Glutamatergic neuron (in vitro differentiated cells): Measurements from ENCODE around the gene PPP5C. TPM values are rescaled to one million over a fixed set of nuclear protein-coding genes. Genes with fewer than 3 reads are reported as not detected.

ENCODE experiments used
- DNase-seq: peaks from one replicate; pipeline ENCODE4 v3.0.0; 2022
- H3K27ac Mint-ChIP-seq: one replicate; pipeline ENCODE4 v1.8.0; 2020; ENCODE audit warnings: mild to moderate bottlenecking, mixed read lengths, inconsistent platforms; ENCODE audit not compliant: unreplicated experiment
- H3K27me3 Mint-ChIP-seq: one replicate; pipeline ENCODE4 v1.8.0; 2020; ENCODE audit warnings: mild to moderate bottlenecking, moderate library complexity, mixed read lengths, inconsistent platforms; ENCODE audit not compliant: unreplicated experiment
- H3K36me3 Mint-ChIP-seq: one replicate; pipeline ENCODE4 v1.8.0; 2020; ENCODE audit warnings: mild to moderate bottlenecking, mixed read lengths, inconsistent platforms; ENCODE audit not compliant: unreplicated experiment
- H3K4me1 Mint-ChIP-seq: one replicate; pipeline ENCODE4 v1.8.0; 2020; ENCODE audit warnings: mild to moderate bottlenecking, low read depth, mixed read lengths, inconsistent platforms; ENCODE audit not compliant: unreplicated experiment
- H3K4me3 Mint-ChIP-seq: one replicate; pipeline ENCODE4 v1.8.0; 2020; ENCODE audit warnings: mild to moderate bottlenecking, mixed read lengths, inconsistent platforms; ENCODE audit not compliant: unreplicated experiment
- H3K9me3 Mint-ChIP-seq: one replicate; pipeline ENCODE4 v1.8.0; 2020; ENCODE audit warnings: mild to moderate bottlenecking, moderate library complexity, mixed read lengths, inconsistent platforms; ENCODE audit not compliant: unreplicated experiment
- CTCF ChIP-seq: fragments of 200-600 bp; sonication (generic); IDR thresholded peaks from one replicate; pipeline ENCODE4 v1.5.0; 2021; ENCODE audit not compliant: partially characterized antibody, unreplicated experiment
- total RNA-seq: library from RNA; stranded (reverse); fragmentation: NEBNext Ultra II Directional; extraction: Animal tissue kit (Norgen Biotek cat#: 25700); gene quantifications from one replicate; pipeline ENCODE4 v1.2.1, GENCODE V29; 2021; ENCODE audit not compliant: unreplicated experiment

The PPP5C gene
- total RNA-seq, 1 donor from 2014 or later = 85.8 TPM

DNA sequence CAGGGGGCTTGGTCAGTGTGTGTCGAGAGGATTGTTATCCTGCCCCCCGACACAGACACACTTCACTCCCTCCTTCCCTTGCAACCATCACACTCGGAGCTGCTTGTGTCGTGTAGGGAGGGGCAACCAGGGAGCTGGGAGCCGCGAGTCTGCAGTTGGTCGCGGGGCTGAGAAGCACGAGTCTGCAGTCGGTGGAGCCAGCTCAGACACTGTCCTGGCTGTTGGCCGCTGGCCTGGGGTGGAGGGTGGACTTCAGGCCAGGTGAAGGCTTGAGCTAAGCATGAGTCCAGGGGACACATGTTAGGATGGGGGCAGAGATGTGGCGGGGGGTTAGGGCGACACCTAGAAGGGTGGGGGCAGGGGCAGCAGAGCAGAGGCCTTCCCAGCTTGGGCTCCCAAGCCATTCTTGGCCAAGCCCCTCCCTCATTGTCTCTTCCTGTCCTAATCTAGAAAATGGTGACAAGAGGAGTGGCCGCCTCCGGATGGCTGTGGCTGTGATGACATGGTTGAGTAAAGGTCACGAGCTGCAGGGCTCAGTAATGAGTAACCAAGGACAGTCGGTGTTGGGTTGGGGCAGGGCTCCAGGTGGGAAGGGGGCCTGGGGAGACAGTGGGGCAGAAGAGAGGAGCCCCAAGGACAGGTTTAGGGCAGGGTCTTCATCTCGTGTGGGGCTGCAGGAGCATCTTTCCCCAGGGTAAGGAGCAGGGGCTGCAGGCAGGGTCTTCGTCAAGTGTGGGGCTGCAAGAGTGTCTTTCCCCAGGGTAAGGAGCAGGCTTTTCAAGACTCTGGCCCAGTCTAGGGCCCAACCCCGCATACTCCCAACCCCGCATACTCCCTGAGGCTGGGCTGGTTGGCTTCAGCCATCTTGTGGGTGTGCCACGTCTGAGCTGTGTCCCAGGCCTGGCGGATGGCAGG lies 8.6 kb downstream of the PPP5C start:
- Mint-ChIP-seq H3K27ac (no peak overlapping the region), H3K27me3 (peaks cover 3% of the 10 kb centered on the region), H3K4me1 (no peaks in the 10 kb centered on the region), H3K9me3 (no peaks in the 10 kb centered on the region), H3K36me3 (no peaks in the 10 kb centered on the region), H3K4me3 (no peak overlapping the region)
- TF ChIP-seq CTCF = no peak
- no peak for DNase-seq

GRCh38 chr19:46356149-46357055 lies 9.5 kb downstream of the PPP5C start:
- Mint-ChIP-seq H3K27ac (no peak overlapping the region), H3K4me3 (no peak overlapping the region), H3K9me3 (no peaks in the 10 kb centered on the region), H3K4me1 (no peaks in the 10 kb centered on the region), H3K36me3 (no peaks in the 10 kb centered on the region), H3K27me3 (peaks cover 1% of the 10 kb centered on the region)
- DNase-seq = no peak
- TF ChIP-seq CTCF = no peak

DNA sequence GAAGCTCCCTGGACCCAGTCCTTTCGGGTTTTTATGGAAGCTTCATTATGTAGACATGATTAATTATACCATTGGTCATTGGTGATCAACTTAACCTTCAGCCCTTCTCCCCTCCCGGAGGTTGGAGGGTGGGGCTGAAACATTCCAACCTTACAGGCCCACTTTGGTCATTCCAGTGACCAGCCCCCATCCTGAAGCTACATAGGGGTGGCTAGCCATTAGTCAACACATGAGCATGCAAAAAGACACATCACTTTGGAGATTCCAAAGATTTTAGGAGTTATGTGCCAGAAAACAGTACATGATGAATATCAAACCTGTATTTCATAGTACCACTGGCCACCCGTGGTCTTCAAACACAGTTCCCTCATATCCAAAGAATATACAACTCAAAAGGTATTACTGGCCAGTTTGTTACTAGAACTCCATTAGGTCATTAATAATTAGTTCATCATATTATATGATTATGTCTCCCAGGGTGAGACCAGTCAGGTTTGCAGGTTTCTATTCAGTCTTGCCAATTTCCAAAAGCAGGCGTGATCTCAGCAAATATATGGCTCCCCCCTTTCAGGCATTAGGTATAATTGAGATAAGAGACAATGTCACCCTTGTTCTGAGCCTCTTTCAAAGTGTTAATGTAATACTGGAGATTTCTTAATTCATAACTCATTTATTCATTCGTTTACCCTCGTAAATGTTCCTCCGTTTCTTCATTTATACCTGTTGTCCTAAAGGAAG lies 11.1 kb downstream of the PPP5C start:
- Mint-ChIP-seq H3K27me3 (peaks cover 1% of the 10 kb centered on the region), H3K36me3 (no peaks in the 10 kb centered on the region), H3K4me1 (no peaks in the 10 kb centered on the region), H3K9me3 (no peaks in the 10 kb centered on the region), H3K4me3 (no peak overlapping the region), H3K27ac (no peak overlapping the region)
- no peak for TF ChIP-seq CTCF
- DNase-seq = no peak

DNA sequence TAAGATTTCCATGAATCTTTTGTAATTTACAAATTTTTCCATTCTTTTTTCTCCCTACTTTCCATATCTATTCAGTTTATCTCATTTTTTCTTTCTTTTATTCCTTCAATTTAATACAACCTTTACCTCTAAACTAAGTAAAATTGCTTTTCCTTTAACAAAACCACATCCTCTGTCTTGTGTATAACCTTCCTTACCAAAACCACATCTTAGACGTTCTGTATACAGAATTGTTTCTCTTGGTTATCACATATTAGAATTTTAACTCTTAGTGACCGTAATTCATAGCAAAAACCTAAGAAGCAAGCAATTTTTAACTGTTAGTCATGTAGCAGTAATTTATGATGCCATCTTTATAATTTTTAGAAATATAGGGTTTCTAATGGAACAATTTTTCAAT lies 15.0 kb downstream of the PPP5C start:
- Mint-ChIP-seq H3K27ac (no peak overlapping the region), H3K4me3 (no peak overlapping the region), H3K9me3 (peaks cover 3% of the 10 kb centered on the region), H3K36me3 (no peaks in the 10 kb centered on the region), H3K4me1 (peaks cover 14% of the 10 kb centered on the region), H3K27me3 (no peaks in the 10 kb centered on the region)
- no peak for DNase-seq
- no peak for TF ChIP-seq CTCF
